ENCODE results near the gene TASL. TPM values are rescaled to one million over a fixed set of nuclear protein-coding genes. Genes with fewer than 3 reads are reported as not detected.

The TASL gene
- total and polyA plus RNA-seq, 2 of the 8 experiments (the other 6 are each of a cell fraction or from before 2014, with no cell fraction given) = not detected

DNA sequence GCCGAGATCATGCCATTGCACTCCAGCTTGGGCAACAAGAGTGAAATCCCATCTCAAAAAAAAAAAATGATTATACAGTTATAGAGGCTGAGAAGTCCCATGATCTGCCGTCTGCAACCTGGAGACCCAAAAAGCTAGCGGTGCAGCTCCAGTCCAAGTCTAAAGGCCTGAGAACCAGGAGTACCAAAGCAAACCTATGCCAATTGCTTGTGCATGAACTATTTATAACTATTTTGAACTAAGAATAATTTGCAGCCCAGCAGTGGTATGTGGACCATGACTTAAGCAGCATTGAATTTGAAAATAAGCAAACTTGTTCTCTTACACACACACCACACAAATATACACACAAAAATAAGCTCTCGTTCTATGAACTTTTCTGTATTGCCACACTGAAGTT lies 51.8 kb downstream of the TASL start (continued):
- no peak for TF ChIP-seq CHD7 (IDR thresholded peaks at IDR 0.05; ENCODE audit: insufficient replicate concordance, low read length)
- TF ChIP-seq SP1 (IDR thresholded peaks at IDR 0.05; ENCODE audit: low read depth, low read length) = no peak
- no peak for TF ChIP-seq TAF1 (IDR thresholded peaks at IDR 0.05; ENCODE audit: low read depth, low read length)
- no peak for TF ChIP-seq EP300 (IDR thresholded peaks at IDR 0.05; ENCODE audit: borderline replicate concordance in 1 of 2, low read depth in 2 of 2, low read length in 2 of 2)
- TF ChIP-seq, protein P1, sequence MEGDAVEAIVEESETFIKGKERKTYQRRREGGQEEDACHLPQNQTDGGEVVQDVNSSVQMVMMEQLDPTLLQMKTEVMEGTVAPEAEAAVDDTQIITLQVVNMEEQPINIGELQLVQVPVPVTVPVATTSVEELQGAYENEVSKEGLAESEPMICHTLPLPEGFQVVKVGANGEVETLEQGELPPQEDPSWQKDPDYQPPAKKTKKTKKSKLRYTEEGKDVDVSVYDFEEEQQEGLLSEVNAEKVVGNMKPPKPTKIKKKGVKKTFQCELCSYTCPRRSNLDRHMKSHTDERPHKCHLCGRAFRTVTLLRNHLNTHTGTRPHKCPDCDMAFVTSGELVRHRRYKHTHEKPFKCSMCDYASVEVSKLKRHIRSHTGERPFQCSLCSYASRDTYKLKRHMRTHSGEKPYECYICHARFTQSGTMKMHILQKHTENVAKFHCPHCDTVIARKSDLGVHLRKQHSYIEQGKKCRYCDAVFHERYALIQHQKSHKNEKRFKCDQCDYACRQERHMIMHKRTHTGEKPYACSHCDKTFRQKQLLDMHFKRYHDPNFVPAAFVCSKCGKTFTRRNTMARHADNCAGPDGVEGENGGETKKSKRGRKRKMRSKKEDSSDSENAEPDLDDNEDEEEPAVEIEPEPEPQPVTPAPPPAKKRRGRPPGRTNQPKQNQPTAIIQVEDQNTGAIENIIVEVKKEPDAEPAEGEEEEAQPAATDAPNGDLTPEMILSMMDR (IDR thresholded peaks at IDR 0.05; ENCODE audit: control extremely low read depth in 1 of 3, insufficient read depth in 1 of 3, low read depth in 1 of 3, low read length in 3 of 3) = no peak
- no peak for TF ChIP-seq RXRA (IDR thresholded peaks at IDR 0.05; ENCODE audit: insufficient read depth, low read depth, low read length)
- no peak for TF ChIP-seq EGR1 (IDR thresholded peaks at IDR 0.05; ENCODE audit: borderline replicate concordance, low read depth, low read length)
- no peak for TF ChIP-seq HDAC6 (IDR thresholded peaks at IDR 0.05; ENCODE audit: low read depth, low read length)
